ENCODE results near the gene CNMD.

The CNMD gene

DNA sequence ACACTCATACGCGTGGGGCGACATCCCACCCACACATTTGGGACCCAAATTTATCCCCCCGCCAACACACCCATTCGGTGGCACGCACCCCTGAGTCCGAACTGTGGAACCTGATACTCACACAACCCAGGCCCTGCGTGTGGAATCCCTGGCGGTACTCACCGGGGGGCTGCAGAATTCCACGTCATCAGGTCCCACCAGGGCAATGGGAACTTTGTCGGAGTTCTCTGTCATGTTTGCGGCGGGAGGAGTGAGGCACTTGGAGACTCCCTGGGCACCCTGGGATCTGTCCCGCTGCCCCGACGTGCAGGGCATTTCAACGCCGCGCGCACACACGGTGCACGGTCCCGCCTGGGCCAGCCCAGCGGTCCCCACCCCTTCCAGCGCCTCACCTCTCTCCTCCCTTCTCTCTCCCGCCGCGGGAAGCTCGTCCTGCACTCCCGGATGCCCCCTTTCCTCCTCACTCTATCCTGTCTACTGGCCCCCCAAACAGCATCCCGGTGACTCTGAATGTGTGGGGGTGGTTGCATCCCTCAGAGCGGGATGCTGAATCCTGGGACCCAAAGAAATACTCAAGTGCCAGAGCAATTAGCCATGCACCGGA lies at the start of gene CNMD:
Gene CNMD (minus strand): TSS at position 353 of the 604 bp plus-strand sequence. CDS start 119 bp downstream, at position 234.
- no peak for DNase-seq (ENCODE audit: low read depth)

DNA sequence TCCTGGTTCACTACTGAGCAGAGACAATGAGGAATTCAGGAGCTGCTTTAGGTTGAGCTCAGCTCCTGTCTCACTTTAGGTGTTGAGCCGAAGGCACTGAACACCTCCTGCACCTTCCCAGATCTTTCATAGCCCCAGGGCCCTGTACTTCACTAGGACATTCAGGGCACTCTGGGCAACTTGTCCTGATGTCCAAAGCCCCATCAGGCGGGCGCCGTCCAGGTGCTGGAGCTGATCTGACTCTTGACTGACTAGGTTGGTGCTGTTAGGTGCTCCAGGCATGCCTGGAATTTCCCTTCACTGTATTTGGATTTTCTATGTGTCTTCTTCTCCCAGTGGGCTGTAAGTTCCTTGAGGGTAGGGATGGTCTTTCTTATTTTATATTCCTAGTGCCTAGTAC lies 48.4 kb upstream of the CNMD start:
- DNase-seq (ENCODE audit: low read depth): no peak

DNA sequence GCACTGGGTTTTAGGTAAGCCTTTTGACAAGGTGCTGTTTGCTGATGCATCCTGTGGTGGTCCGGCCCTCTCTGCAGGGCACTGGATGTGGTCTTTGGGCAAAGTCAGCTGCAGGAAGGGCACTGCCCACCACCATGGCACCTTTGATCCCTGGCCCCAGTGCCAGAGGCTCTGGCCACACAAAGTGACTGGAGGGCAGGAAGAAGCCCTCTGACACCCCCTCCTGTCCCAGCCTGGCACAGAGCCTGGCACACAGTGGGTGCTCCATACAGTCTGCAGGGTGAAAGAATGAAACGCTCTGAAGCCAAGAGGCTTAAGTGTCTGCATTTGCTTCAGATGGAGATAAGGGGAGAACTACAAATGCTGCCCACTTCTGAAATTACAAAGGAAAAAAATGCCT lies 47.6 kb upstream of the CNMD start:
- no peak for DNase-seq (ENCODE audit: low read depth)

DNA sequence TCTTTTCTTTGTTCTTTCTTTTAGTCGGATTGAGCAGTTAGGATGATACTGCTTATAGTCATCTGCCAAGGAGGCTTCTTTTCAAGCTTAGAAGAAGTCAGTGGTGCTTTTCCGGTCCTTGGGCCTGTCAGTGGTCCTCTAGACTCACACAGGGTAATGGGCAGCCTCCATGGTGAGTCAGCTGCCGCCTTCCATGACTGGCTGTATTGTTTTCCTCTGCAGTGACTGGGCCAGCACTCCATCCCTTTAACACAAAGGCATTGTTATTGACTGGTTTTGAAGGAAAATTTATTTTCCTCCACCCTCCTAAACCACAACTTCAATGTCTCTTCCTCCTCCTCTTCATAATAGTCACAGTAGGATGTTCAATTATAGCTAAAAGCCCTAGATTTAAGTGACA lies 47.1 kb upstream of the CNMD start:
- DNase-seq (ENCODE audit: low read depth): no peak

DNA sequence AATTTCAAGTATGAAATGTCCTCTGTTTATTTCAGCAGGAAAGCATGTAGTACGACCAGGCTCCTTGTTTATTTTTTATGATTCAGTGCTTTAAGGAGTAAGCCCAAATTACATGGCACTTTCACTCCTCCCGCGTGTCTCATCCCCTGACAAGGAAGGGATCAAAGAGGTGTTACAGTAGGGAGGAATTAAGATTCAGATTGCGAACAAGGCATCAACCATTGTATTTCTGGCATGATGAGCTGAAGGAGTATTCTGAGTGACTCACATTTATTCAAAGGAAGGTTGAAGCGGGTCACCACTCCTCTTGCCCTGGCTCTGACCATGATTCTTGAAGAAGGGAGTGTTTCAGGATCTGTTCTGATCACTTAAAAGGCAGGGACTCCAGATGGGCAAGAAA lies 46.1 kb upstream of the CNMD start:
- DNase-seq (ENCODE audit: low read depth): no peak

DNA sequence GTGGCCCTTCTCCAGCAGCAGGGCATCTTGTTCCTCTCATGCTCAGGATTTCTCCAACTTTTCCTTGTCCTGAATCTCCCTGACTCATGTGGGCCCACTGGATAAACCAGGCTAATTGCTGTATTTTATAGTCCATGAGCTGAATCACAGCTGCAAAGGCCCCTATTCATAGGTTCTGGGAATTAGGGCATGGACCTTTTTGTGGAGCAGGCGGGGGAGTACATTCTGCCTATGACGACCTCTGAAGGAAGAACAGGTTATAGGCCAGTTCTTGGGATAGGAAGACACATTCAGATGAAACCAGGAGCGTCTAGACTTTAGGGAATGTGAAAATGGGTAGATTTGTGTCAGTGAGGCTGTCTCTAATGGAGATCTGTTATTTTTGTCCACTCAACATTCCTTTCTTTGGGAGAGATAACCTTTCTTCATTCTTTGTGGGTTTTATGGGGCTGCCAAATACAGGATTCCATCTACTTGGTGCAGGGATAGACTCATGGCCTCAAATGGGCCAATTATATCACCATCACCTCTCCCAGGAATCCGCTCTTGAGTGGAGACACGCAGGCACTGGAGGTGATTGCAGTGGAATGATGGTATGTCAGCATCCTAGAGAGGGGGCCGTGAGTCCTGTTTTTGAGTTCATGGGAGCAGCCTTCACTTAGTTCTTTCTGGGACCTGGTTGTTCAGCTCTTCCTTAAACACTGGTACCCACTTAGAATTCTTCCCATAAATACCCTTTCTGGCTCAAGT lies 45.1 kb upstream of the CNMD start:
- no peak for DNase-seq (ENCODE audit: low read depth)

DNA sequence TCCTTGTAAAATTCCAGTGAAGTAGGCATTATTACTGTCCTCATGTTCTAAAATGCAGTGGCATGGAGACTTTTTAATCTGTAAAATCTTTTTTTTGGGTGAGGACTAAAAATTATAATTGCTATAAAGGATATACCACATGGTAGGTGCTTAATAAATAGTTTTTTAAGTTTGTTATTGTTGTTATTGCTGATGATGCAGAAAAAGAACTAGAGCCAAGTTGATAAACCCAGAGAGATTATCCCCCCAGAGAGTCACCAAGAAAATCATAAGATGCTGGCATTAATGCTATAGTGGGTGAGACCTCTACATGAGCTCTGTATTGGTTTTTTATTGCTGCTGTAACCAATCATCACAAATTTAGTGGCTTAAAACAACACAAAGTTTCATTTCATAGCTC lies 44.3 kb upstream of the CNMD start:
- DNase-seq (ENCODE audit: low read depth): no peak

DNA sequence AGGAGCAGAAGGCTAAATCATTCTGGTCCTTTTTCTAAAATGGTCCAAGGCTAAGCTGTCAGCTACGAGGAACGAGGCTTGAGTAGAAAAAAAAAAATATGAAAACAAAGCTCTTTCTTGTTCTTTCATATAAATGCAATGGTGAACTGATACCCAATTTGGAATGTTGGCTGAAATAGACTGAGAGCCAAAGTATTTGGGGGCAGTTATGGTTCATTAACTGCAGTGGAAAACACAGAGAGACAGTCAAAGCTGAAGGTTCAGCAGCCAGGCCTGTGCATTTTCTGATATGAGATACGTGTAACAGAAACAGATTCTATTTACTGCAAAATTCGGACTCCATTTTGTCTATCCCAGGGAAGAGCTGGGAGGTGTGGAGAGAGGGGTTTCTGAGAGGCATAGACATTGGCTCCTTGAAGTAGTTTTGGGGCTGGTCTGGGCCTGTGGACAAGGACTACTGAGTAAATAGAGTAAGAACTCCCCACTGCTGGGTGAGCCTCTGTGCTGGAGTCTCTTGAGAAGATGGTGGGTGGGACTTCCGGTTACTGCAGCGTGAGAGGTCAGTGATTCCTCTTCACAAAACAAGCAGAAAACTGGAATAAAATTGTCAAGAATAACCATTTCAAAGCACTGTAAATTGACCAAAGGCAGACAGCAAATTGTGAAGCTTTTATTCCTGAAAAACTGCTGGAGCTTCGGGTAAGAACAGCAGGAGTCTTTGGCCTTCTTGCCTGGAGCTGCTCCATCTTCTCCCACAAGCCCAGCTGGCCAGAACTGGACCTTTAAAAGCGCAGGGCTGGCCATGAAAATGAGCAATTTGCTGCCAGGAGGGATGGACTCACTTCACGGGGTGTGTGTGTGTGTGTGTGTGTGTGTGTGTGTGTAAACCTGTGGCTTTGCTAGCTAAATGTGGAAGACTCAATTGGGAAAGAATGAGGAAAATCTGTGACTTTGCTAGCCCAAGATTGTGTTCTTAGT lies 43.1 kb upstream of the CNMD start:
- no peak for DNase-seq (ENCODE audit: low read depth)

DNA sequence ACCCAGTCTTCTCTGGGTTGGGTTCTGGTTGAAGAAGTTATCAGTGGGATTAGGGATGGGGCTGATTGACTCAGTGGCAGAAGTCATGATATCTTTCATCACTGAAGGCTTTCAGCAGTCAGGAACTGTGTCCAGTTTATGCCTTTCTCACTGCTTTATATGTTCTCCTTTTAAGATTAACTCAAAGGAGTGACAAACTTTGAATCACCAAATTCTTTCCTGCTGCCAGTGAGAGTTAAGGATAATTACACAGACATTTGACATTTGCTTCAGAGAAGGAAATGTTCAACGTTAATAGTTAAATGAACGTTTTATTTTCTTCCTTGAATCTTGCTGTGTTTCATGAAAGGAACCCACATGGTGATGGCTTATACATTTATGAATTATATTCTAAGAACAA lies 41.0 kb upstream of the CNMD start:
- no peak for DNase-seq (ENCODE audit: low read depth)

DNA sequence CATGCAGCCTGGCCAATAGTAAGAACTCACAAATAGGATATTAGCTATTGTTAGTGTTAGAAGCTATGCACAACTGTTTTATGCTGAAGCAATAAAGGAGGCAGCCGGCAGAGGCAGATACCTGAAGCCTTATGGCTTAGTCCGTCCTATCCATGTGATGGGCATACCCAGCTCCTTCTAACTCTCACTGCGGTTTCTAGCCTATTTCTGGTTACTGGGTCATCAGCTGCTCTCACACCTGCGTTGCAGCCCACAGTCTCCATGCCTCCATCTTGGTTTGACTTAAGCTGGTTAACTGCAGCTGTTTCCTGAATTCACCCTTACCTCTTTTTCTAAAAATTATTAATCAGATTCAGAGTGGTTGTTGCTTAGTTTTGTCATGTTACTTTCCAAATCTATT lies 40.5 kb upstream of the CNMD start:
- DNase-seq (ENCODE audit: low read depth): no peak

DNA sequence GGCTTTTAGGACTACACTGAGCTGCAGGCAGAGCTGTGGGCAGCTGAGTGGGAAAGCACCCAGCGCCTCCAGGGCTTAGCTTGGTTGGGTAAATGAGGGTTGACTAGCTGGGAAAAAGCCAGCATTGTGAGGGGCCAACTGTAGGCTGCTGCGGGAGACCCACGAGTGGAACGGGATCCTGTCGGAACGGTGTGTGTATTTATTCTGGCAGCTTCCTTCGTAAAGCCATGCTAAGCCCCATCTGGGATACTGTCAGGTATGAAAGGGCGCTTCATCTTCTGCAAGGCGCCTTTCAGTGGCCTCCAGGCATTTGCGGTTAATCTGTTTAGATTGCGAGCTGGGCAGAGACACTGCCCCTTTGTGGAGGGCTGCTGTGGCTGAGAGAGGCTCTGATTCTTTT lies 39.5 kb upstream of the CNMD start:
- DNase-seq (ENCODE audit: low read depth): no peak

DNA sequence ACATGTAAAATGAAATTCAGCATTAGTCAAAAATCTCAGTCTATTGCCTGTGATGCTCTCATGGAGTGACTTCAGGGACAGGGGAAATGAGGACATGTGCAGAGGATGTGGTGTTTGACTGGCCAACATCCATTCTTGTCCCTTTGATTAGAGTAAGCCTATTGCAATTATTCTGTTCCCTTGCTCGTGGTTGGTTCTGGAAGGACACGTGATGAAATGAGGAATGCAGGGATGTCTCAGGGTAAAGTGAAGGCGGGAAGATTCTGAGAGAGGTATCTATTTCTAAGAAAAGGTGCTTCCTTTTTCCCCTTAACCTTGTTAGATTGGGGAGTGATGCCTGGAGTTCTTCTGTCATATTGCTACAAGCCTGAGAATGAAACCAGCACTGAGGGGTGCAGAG lies 37.1 kb upstream of the CNMD start:
- no peak for DNase-seq (ENCODE audit: low read depth)

DNA sequence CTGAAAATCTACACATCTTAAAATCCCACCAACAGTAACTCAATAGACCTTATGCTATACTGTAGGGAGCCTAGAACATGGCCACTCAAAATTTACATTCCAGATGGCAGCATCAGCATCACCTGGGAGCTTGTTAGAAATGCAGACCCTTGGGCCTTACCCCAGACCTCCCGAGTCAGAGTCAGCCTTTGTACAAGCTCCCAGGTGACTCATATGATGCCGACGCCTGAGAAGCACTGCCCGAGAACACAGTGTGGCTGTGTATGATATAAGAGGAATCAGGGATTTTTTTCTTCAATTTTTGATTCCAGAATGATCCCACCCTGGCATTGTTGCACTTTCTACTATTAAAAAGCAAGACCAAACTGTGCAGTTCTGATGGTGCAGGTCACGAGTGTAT lies 35.9 kb upstream of the CNMD start:
- no peak for DNase-seq (ENCODE audit: low read depth)

DNA sequence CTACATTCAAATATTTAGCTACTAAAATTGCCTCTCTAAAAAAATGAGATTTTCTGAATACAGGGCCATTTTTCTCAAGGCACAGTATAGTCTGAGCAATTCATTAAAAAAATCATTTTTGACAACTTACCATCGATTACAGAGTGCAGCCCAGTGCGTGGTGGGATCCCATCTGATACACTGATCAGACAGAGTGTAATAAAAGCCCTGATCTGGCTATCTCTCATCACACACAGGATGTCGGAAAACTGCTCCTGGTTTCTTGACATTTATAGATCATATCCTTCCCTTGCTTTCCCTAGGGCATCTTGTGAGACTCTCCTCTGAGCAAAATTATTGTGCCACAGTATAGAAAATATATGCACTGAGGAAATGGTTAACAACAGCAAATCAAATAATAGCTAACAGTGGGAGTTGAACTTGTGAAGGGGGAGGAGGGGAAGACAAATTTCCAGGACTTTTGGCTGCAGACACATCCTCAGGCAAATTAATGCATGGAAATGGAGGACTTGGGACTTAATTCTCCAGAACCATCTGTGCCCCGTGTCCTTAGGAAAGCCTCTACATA lies 28.4 kb upstream of the CNMD start:
- no peak for DNase-seq (ENCODE audit: low read depth)

DNA sequence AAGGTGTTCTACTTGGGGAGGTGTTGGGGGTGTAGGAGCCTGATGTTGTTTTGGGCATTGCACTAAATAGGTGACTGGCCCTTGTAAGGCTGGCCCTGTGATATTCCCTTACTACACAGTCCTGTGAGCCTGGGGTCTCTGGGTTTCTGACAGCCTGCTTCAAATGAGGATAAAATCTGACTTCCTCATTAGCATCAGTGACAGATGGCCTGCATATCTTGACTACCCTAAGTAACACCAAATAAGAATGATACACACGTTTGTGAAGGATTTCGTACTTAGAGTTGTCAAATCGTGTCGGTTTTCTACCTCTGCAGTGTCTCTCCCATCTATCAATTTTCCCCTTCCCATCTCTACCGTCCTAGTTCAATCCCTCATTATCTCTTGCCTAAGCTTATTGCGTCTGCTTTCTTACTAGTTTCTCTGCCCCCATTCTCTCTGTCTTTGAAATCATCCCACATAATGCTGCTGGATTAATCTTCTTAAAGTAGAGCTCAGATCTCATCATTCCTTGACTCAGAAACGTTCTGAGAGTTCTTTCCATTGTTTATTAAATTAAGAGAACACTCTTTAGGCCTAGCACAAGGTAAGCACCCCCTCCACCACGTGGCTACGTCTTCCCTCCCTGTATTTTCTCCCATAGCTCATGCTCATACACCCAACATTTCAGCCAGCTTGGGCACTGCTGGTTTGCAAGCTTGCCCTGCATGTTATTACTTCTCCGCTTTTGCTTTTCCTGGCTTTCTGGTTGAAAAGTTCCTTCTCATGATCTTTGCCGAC lies 26.2 kb upstream of the CNMD start:
- DNase-seq (ENCODE audit: low read depth): no peak

DNA sequence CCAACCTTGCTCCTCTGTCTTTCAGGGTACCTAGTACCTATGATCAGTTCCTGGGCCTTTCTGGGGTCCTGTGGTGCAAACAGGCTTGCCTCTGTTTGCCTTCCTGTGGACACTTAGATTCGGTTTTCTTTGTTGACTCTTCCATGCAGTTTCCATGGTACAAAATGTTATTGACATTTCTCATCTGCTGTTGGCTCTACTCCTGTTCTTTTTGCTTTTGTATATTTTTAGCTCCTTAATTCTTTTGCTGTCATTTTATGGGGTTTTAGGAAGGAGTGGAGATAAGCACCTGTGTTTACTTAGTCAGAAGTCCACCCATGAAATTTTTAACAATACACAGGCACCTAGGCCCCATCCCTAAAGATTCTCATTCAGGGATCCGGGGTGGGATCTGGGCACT lies 20.5 kb upstream of the CNMD start:
- DNase-seq (ENCODE audit: low read depth): no peak

DNA sequence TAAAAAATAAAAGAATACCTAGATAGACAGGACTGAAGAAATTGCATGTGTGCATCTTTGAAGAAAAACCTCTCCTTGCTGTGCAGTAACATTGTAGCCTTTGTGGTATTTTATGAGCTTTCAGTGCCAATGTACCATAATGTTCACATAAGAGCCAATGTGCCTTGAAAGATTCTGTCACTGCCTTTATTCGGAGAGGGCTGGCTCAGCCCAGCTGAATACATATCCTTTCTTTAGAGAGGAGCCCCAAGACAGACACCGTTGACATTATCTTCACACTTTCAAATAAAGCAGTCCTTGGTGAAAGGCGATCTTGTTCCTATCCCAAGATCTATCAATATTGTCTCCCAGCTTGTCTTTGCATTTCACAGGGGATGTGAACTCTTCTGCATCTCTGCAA lies 18.5 kb upstream of the CNMD start:
- DNase-seq (ENCODE audit: low read depth): no peak

DNA sequence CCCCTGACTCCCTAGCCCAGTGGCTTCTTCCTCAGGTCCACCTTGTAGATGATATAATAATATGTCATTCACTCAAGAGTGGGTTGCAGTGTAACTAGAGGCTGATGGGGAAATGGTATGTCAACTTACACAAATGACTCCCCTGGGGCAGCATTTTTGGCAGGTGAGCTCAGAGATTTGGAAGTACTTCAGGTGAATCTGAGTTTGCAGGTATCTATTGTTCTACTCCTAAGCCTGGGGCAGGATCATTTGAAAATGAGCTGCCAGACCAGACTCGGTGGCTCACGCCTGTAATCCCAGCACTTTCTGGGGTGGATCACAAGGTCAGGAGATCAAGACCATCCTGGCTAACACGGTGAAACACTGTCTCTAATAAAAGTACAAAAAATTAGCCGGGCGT lies 11.6 kb upstream of the CNMD start:
- DNase-seq (ENCODE audit: low read depth): no peak

DNA sequence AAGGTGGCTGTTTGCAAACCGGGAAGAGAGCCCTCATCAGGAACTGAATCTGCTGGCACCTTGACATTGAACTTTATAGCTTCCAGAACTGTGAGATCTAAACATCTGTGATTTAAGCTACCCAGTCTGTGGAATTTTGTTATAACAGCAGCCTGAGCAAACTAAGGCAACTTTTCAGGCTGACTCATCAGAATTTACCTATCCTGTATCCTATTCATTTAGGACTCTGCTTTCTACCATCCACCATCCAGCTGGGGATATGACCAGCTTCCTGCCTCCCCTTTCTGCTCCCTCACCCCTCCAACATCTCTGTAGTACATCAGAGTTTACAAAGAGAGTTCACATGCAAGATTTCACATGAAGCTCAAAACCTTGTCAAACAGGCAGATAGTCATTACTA lies 11.1 kb upstream of the CNMD start:
- DNase-seq (ENCODE audit: low read depth): no peak

DNA sequence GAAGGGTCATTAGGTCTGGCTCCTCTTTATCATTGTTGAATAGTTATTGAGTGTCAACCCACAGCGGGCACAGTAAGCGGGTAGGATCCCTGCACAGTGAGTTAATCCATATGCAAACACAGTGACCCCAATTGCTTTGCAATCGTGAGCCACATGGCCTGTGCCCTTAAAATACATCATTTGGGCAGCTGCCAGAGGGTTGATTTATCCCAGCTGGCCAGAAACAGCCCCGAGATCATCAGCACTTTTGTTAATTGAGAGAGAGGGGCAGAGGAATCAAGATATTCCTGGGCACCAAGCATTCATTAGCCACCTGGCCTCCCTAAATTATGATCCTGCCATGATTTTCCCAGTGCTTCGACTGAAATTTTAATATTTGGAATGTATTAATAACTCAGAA lies 9.8 kb upstream of the CNMD start:
- DNase-seq (ENCODE audit: low read depth): no peak

DNA sequence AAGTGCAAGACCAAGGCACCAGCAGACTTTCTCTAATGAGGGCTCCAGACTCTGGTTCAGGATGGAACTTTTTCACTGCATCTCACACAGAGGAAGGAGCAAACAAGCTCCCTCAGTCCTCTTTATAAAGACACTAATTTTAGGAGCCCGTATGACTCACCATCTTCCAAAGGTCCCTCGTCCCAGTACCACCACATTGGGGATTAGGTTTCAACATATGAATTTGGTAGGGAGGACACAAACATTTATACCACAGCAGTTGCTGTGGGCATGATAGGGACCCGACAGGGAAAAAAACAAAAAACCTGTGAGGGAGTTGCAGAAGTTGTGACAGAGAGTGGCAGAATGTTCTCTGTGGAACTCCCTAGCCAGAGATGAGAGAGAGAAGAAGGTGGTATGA lies 6.5 kb upstream of the CNMD start:
- DNase-seq (ENCODE audit: low read depth): no peak

DNA sequence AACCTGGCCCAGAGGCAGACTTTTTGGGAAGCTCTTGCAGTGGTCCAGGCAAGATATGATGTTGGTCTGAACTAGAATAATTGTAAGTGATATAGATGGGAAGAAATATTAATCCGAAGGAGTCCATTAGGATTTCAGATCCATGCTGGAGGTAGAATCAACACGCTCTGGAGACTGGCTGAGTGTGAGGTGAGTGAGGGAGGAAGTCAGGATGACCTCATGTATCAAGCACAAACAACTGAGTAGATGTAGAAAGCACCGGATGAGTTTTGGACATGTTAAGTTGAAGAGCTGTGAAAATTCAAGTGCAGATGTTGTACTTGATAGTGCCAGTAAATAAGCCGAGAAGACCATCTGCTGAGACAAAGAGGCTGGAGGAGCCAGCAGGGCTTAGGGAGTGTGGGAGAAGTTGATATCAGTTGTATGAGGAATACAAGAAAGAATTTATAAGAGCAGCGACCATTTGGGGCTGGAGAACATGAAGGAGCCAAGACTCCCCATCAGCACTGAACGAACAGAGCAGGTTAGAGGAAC lies 5.3 kb upstream of the CNMD start:
- DNase-seq (ENCODE audit: low read depth): no peak
